Coronary artery (tissue), 2 donors: ENCODE measurements around the gene FYN.
A peak's percentile ranks its signal among the peaks of the same experiment; 100 is the strongest.

Source experiments
- DNase-seq: peaks from one replicate; pipeline ENCODE4 v3.0.0-alpha.2; 2017; ENCODE audit warnings: low spot score
- H3K27ac ChIP-seq, 2 donors: fragments of 200-600 bp; sonication (generic); one replicate each; pipeline ENCODE4 v1.5.1; 2016 to 2019
- H3K4me3 ChIP-seq: fragments of 200-600 bp; sonication (generic); 2 replicates; pipeline ENCODE4 v1.5.1; 2016; ENCODE audit warnings: mild to moderate bottlenecking, moderate library complexity
- TF ChIP-seq, protein P1 (sequence below): fragments of 200-600 bp; sonication (generic); IDR thresholded peaks from one replicate; pipeline ENCODE4 v1.5.1; 2019; ENCODE audit warnings: antibody characterized with exemption

Gene FYN

GRCh38 chr6:111800259-111800765 is 72.9 kb downstream of the FYN start:
- H3K27ac ChIP-seq = no peak overlapping the region
- no peak for DNase-seq
- peak overlapping the region; percentile 9 for H3K4me3 ChIP-seq
- TF ChIP-seq, protein P1, sequence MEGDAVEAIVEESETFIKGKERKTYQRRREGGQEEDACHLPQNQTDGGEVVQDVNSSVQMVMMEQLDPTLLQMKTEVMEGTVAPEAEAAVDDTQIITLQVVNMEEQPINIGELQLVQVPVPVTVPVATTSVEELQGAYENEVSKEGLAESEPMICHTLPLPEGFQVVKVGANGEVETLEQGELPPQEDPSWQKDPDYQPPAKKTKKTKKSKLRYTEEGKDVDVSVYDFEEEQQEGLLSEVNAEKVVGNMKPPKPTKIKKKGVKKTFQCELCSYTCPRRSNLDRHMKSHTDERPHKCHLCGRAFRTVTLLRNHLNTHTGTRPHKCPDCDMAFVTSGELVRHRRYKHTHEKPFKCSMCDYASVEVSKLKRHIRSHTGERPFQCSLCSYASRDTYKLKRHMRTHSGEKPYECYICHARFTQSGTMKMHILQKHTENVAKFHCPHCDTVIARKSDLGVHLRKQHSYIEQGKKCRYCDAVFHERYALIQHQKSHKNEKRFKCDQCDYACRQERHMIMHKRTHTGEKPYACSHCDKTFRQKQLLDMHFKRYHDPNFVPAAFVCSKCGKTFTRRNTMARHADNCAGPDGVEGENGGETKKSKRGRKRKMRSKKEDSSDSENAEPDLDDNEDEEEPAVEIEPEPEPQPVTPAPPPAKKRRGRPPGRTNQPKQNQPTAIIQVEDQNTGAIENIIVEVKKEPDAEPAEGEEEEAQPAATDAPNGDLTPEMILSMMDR = no peak

- DNase-seq = no peak
- Histone ChIP-seq H3K4me3 (peak overlapping the region; percentile 9), H3K27ac (no peak overlapping the region)
- TF ChIP-seq, protein P1 = no peak
These were observed 73.5 kb downstream of the FYN start for GRCh38 chr6:111799576-111800258.

DNA sequence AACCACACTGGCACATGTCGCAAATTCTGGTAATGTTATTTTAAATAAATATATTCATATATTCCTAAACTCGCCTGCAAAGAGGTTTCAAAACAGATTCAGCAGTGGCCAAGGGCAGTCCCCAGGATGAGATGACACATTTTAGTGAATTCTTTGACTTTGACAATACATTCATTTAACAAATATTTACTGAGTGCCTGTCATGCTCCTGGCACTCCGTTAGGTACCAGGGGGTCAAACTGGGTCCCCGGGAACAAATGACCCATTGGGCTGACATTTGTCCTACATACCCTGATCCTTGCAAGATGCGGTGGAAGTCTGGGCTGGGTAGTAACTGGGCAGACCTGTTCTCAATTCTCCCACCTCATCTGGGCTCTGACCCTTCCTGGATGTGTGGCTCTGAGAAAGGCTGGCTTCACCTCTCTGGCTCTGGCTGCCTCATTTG is 74.9 kb downstream of the FYN start:
- no peak for DNase-seq
- Histone ChIP-seq H3K27ac (no peak overlapping the region), H3K4me3 (no peak overlapping the region)
- TF ChIP-seq, protein P1 = no peak

- no peak for DNase-seq
- TF ChIP-seq, protein P1 = no peak
- Histone ChIP-seq H3K4me3 (no peak overlapping the region), H3K27ac (no peak overlapping the region)
These were observed 76.8 kb downstream of the FYN start for GRCh38 chr6:111796310-111796918.

- no peak overlapping the region for H3K27ac ChIP-seq
- TF ChIP-seq, protein P1 = no peak
- no peak for DNase-seq
- no peak overlapping the region for H3K4me3 ChIP-seq
These were observed 77.7 kb downstream of the FYN start for GRCh38 chr6:111795558-111795957.

DNA sequence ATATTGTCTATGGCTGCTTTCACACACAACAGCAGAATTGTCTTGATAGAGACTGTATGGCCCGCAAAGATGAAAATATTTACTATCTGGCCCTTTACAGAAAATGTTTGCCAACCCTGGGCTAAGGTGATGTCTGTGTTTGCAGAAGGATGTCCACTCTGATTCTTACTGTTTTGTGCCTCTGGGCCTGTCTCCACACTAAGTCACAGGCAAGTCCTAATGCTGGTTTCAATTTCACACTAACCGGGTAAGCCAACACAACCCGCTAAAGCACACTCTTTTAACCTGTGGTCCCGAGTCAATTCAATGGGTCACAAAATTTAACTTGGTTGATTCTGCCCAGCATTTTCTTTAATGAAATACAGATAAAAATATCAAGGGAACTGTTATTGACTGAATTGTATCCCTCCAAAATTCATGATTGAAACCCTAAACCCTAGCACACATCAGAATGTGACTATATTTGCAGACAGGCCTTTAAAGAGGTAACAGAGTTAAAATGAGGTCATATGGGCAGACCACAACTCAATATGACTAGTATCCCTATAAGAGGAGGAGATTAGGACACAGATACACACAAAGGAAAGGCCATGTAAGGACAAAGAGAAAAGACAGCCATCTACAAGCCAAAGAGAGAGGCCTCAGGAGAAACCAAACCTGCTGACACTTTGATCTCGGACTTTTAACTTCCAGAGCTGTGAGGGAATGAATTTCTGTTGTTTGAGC is 78.4 kb downstream of the FYN start:
- H3K27ac ChIP-seq = no peak overlapping the region
- TF ChIP-seq, protein P1 = no peak
- no peak overlapping the region for H3K4me3 ChIP-seq
- no peak for DNase-seq
